Measurements from ENCODE around the gene MFSD6. TPM values are rescaled to one million over a fixed set of nuclear protein-coding genes. Genes with fewer than 3 reads are reported as not detected.

Gene MFSD6
- total and polyA plus RNA-seq, 2 of the 8 experiments (the other 6 are each of a cell fraction or from before 2014, with no cell fraction given): 1.8 to 5.1 TPM

DNA sequence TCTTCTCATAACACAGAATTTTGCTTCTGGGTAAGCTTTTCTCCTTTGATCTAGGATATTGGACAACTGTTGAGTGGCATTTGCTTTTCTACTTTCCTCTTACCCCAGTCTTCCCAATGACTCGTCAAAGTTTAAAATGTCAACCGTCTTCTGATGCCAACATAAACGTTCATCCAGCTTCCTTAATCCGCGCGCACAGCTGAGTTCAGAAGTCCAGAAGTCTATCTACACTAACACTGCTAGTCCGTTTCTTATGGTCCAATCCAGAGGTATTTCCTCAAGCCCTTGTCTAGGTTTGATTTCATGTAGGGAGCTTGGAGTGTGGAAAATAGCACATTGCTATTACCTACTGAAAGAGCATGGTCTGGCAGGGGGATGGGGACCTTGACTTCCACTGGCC lies 48.7 kb downstream of the MFSD6 start:
- FAIRE-seq (no peak), DNase-seq (ENCODE audit: low read depth in 1 of 2, low spot score in 2 of 2) (no peak)
- Histone ChIP-seq H2AK5ac (ENCODE audit: low read depth, low read length) (no peak overlapping the region), H3K14ac (ENCODE audit: insufficient read length) (no peak overlapping the region), H3K27ac (ENCODE audit: low read depth, low read length) (no peak overlapping the region), H3K4me1 (replicated peaks in 1 of 4; ENCODE audit: control insufficient read depth in 3 of 4, insufficient read depth in 4 of 4, low read length in 3 of 4) (no peaks in the 10 kb centered on the region), H3K27me3 (replicated peaks in 1 of 4; ENCODE audit: control insufficient read depth in 3 of 4, extremely low read depth in 1 of 4, insufficient read depth in 3 of 4, low read length in 3 of 4) (no peaks in the 10 kb centered on the region), H3K56ac (replicated peaks; ENCODE audit: insufficient read length, low read depth, low read length) (no peak overlapping the region), H3K36me3 (ENCODE audit: control insufficient read depth in 2 of 4, insufficient read depth in 4 of 4, low read length in 3 of 4) (no peaks in the 10 kb centered on the region), H2AFZ (ENCODE audit: low read length) (no peak overlapping the region), H2BK5ac (ENCODE audit: low read depth, low read length) (no peak overlapping the region), H3K9me3 (ENCODE audit: insufficient read depth in 2 of 2, low read depth in 1 of 2, low read length in 1 of 2) (no peaks in the 10 kb centered on the region), H4K91ac (replicated peaks; ENCODE audit: insufficient read length, low read length) (no peak overlapping the region), H2BK20ac (ENCODE audit: low read length) (no peak overlapping the region), H3K18ac (ENCODE audit: extremely low read depth, low read length) (no peak overlapping the region), H3K79me1 (ENCODE audit: low read depth, low read length) (no peaks in the 10 kb centered on the region), H3K4ac (replicated peaks; ENCODE audit: insufficient read length, low read depth, low read length) (no peak overlapping the region), H2BK15ac (ENCODE audit: low read length) (no peak overlapping the region), H3K4me3 (ENCODE audit: extremely low read depth in 1 of 4, insufficient read depth in 2 of 4, low read depth in 3 of 4, low read length in 4 of 4) (no peak overlapping the region), H4K5ac (ENCODE audit: insufficient read length, low read depth, low read length) (no peak overlapping the region), H3K23me2 (ENCODE audit: low read depth, low read length) (no peaks in the 10 kb centered on the region), H2BK12ac (ENCODE audit: low read depth, low read length) (no peak overlapping the region), H3K9ac (replicated peaks in 1 of 4; ENCODE audit: extremely low read depth in 1 of 4, low read depth in 3 of 4, low read length in 3 of 4) (no peak overlapping the region), H2BK120ac (replicated peaks; ENCODE audit: low read depth, low read length) (no peak overlapping the region), H3K23ac (ENCODE audit: insufficient read length) (no peak overlapping the region), H4K20me1 (replicated peaks in 1 of 2; ENCODE audit: control insufficient read depth in 1 of 2, insufficient read depth in 2 of 2, low read length in 2 of 2) (no peaks in the 10 kb centered on the region), H4K8ac (ENCODE audit: extremely low read depth, insufficient read depth, low read length) (no peak overlapping the region), H3K4me2 (ENCODE audit: insufficient read depth in 1 of 2, low read depth in 2 of 2, low read length in 2 of 2) (no peak overlapping the region), H3K79me2 (ENCODE audit: control insufficient read depth in 1 of 2, insufficient read depth in 2 of 2, low read length in 2 of 2) (no peaks in the 10 kb centered on the region)
- CTCF ChIA-PET (ENCODE audit: partially characterized antibody): no interaction called here
- no peak for TF ChIP-seq BACH1 (IDR thresholded peaks at IDR 0.05; ENCODE audit: low read length)
- TF ChIP-seq KDM5A (IDR thresholded peaks at IDR 0.05; ENCODE audit: low read length): no peak
- TF ChIP-seq BCL11A (IDR thresholded peaks at IDR 0.05; ENCODE audit: low read depth in 2 of 2, low read length in 2 of 2): no peak
- TF ChIP-seq GABPA (IDR thresholded peaks at IDR 0.05; ENCODE audit: borderline replicate concordance, insufficient read depth, low read length): no peak
- no peak for TF ChIP-seq SRF (IDR thresholded peaks at IDR 0.05; ENCODE audit: low read depth, low read length)
- TF ChIP-seq TBP (IDR thresholded peaks at IDR 0.05; ENCODE audit: low read depth, low read length): no peak
- TF ChIP-seq CHD1 (IDR thresholded peaks at IDR 0.05; ENCODE audit: low read depth, low read length): no peak
- no peak for TF ChIP-seq CHD2 (IDR thresholded peaks at IDR 0.05; ENCODE audit: low read length)
- TF ChIP-seq RFX5 (IDR thresholded peaks at IDR 0.05; ENCODE audit: borderline replicate concordance, low read depth, low read length): no peak
- TF ChIP-seq JUN (IDR thresholded peaks at IDR 0.05; ENCODE audit: low read depth, low read length): no peak
- TF ChIP-seq, protein P1, sequence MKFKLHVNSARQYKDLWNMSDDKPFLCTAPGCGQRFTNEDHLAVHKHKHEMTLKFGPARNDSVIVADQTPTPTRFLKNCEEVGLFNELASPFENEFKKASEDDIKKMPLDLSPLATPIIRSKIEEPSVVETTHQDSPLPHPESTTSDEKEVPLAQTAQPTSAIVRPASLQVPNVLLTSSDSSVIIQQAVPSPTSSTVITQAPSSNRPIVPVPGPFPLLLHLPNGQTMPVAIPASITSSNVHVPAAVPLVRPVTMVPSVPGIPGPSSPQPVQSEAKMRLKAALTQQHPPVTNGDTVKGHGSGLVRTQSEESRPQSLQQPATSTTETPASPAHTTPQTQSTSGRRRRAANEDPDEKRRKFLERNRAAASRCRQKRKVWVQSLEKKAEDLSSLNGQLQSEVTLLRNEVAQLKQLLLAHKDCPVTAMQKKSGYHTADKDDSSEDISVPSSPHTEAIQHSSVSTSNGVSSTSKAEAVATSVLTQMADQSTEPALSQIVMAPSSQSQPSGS (IDR thresholded peaks at IDR 0.05; ENCODE audit: low read length): no peak
- TF ChIP-seq KDM4A (IDR thresholded peaks at IDR 0.05; ENCODE audit: low read depth, low read length, severe bottlenecking): no peak
- no peak for TF ChIP-seq SAP30 (IDR thresholded peaks at IDR 0.05; ENCODE audit: insufficient read depth, insufficient replicate concordance, low read length)
- POLR2A ChIA-PET (ENCODE audit: partially characterized antibody): no interaction called here
- WGBS, 2 experiments (ENCODE audit: extremely low coverage in 1 of 2, insufficient coverage in 1 of 2, insufficient read length in 1 of 2, insufficient replicate concordance in 2 of 2, low coverage in 1 of 2, low lambda C conversion rate in 2 of 2, missing lambda C conversion rate in 1 of 2): 80% methylated on average over 7 of the region's 7 CpGs; no CpG with 5 or more reads in 1 of the 2 experiments
